ENCODE results near the gene TBC1D1. TPM values are rescaled to one million over a fixed set of nuclear protein-coding genes. Genes with fewer than 3 reads are reported as not detected.

The TBC1D1 gene
- total and polyA plus RNA-seq, 2 of the 8 experiments (the other 6 are each of a cell fraction or from before 2014, with no cell fraction given), result 96.9 to 162 TPM

GRCh38 chr4:38132843-38133662, 242.2 kb downstream of the TBC1D1 start:
- H3K27ac ChIP-seq (ENCODE audit: low read depth, low read length), result no peak overlapping the region

More at GRCh38 chr4:38132843-38133662, 242.2 kb downstream of the TBC1D1 start:
- peaks cover 11 to 28% (median 13%) of the 10 kb centered on the region in 4 experiments; a peak in 6 of 7 replicates for H3K4me1 ChIP-seq (replicated peaks in 1 of 4; ENCODE audit: control insufficient read depth in 3 of 4, insufficient read depth in 4 of 4, low read length in 3 of 4)
- DNase-seq (ENCODE audit: low read depth in 1 of 2, low spot score in 2 of 2) (no peak), FAIRE-seq (no peak)
- H2BK120ac ChIP-seq (replicated peaks; ENCODE audit: low read depth, low read length), result no peak overlapping the region
- H4K5ac ChIP-seq (ENCODE audit: insufficient read length, low read depth, low read length), result no peak overlapping the region
- no peak overlapping the region for H3K23ac ChIP-seq (ENCODE audit: insufficient read length)
- no peaks in the 10 kb centered on the region for H3K79me1 ChIP-seq (ENCODE audit: low read depth, low read length)
- no peaks in the 10 kb centered on the region for H3K23me2 ChIP-seq (ENCODE audit: low read depth, low read length)
- WGBS, 2 experiments (ENCODE audit: extremely low coverage in 1 of 2, insufficient coverage in 1 of 2, insufficient read length in 1 of 2, insufficient replicate concordance in 2 of 2, low coverage in 1 of 2, low lambda C conversion rate in 2 of 2, missing lambda C conversion rate in 1 of 2), result 93% methylated on average over 14 of the region's 14 CpGs; no CpG with 5 or more reads in 1 of the 2 experiments
- no peaks in the 10 kb centered on the region for H3K79me2 ChIP-seq (ENCODE audit: control insufficient read depth in 1 of 2, insufficient read depth in 2 of 2, low read length in 2 of 2)
- no peak overlapping the region for H4K8ac ChIP-seq (ENCODE audit: extremely low read depth, insufficient read depth, low read length)
- peaks cover 6 to 11% of the 10 kb centered on the region in 2 experiments for H4K20me1 ChIP-seq (replicated peaks in 1 of 2; ENCODE audit: control insufficient read depth in 1 of 2, insufficient read depth in 2 of 2, low read length in 2 of 2)
- H3K9me3 ChIP-seq (ENCODE audit: insufficient read depth in 2 of 2, low read depth in 1 of 2, low read length in 1 of 2), result no peaks in the 10 kb centered on the region
- no peak overlapping the region for H3K4me2 ChIP-seq (ENCODE audit: insufficient read depth in 1 of 2, low read depth in 2 of 2, low read length in 2 of 2)
- H4K91ac ChIP-seq (replicated peaks; ENCODE audit: insufficient read length, low read length), result no peak overlapping the region
- H3K14ac ChIP-seq (ENCODE audit: insufficient read length), result no peak overlapping the region
- no peak overlapping the region for H3K18ac ChIP-seq (ENCODE audit: extremely low read depth, low read length)
- H3K9ac ChIP-seq (replicated peaks in 1 of 4; ENCODE audit: extremely low read depth in 1 of 4, low read depth in 3 of 4, low read length in 3 of 4), result no peak overlapping the region
- H2BK20ac ChIP-seq (ENCODE audit: low read length), result no peak overlapping the region
- TF ChIP-seq CTBP2 (IDR thresholded peaks at IDR 0.05; ENCODE audit: borderline replicate concordance, insufficient read depth, insufficient read length, low read length) (no peak), SAP30 (IDR thresholded peaks at IDR 0.05; ENCODE audit: insufficient read depth, insufficient replicate concordance, low read length) (no peak), RBBP5 (IDR thresholded peaks at IDR 0.05; ENCODE audit: borderline replicate concordance, low read depth, low read length) (no peak), POLR2AphosphoS5 (IDR thresholded peaks at IDR 0.05; ENCODE audit: low read depth, low read length) (no peak), SP2 (IDR thresholded peaks at IDR 0.05; ENCODE audit: low read length) (no peak), CHD2 (IDR thresholded peaks at IDR 0.05; ENCODE audit: low read length) (no peak), ATF3 (IDR thresholded peaks at IDR 0.05; ENCODE audit: insufficient read depth, low read depth, low read length) (no peak)
- no peak overlapping the region for H2BK5ac ChIP-seq (ENCODE audit: low read depth, low read length)
- no peak overlapping the region for H2BK12ac ChIP-seq (ENCODE audit: low read depth, low read length)
- CTCF ChIA-PET (ENCODE audit: partially characterized antibody), result interaction anchor here (0.9 to 6.9 kb wide), 8 partner anchors 10 to 78 kb away, joined by 3 to 49 read pairs (median 4); no protein-coding TSS in a partner anchor
- H2AFZ ChIP-seq (ENCODE audit: low read length), result no peak overlapping the region
- H2BK15ac ChIP-seq (ENCODE audit: low read length), result no peak overlapping the region
- no peak overlapping the region for H3K56ac ChIP-seq (replicated peaks; ENCODE audit: insufficient read length, low read depth, low read length)
- POLR2A ChIA-PET (ENCODE audit: partially characterized antibody), result no interaction called here
- no peak overlapping the region for H2AK5ac ChIP-seq (ENCODE audit: low read depth, low read length)
- peaks cover 3 to 22% (median 9%) of the 10 kb centered on the region in 4 experiments; a peak in 4 of 8 replicates for H3K36me3 ChIP-seq (ENCODE audit: control insufficient read depth in 2 of 4, insufficient read depth in 4 of 4, low read length in 3 of 4)
- H3K27me3 ChIP-seq (replicated peaks in 1 of 4; ENCODE audit: control insufficient read depth in 3 of 4, extremely low read depth in 1 of 4, insufficient read depth in 3 of 4, low read length in 3 of 4), result peaks cover 0 to 24% (median 18%) of the 10 kb centered on the region in 4 experiments; a peak in 4 of 7 replicates
- H3K4me3 ChIP-seq (ENCODE audit: extremely low read depth in 1 of 4, insufficient read depth in 2 of 4, low read depth in 3 of 4, low read length in 4 of 4), result no peak overlapping the region
- no peak overlapping the region for H3K4ac ChIP-seq (replicated peaks; ENCODE audit: insufficient read length, low read depth, low read length)
